ENCODE measurements around the gene ADD1.
"Not testable (repeated sequence)": the region's sequence is repeated elsewhere in the genome, so short reads cannot be mapped to it uniquely, and the experiment has no call there.

DNA sequence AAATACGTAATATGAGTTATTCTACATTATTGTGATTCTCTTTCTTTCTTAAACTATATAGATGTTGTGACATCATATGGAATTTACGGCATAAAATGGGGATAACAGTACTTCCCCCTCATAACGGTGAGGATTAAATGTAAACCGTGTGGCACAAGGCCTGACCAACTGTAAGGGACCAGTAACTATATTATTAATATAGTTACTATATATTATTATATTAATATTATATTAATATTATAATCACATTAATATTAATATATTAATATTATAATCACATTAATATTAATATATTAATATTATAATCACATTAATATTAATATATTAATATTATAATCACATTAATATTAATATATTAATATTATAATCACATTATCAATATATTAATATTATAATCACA lies 116.8 kb downstream of the ADD1 start:
- TF ChIP-seq MAX (IDR thresholded peaks at IDR 0.05); AHR (CRISPR knock-in tag; IDR thresholded peaks at IDR 0.05); POLR2AphosphoS5 (IDR thresholded peaks at IDR 0.05; ENCODE audit: low read depth, low read length); MTF1 (CRISPR knock-in tag; IDR thresholded peaks at IDR 0.05); HNRNPL (IDR thresholded peaks at IDR 0.05; ENCODE audit: low read depth, low read length); ADNP (CRISPR knock-in tag; IDR thresholded peaks at IDR 0.05); STAT5B (CRISPR knock-in tag; IDR thresholded peaks at IDR 0.05); EZH2 (conservative IDR thresholded peaks at IDR 0.05; ENCODE audit: low read depth, low read length); TARDBP (CRISPR knock-in tag; IDR thresholded peaks at IDR 0.05); ZNF225 (CRISPR knock-in tag; IDR thresholded peaks at IDR 0.05): not testable (repeated sequence)
- TF ChIP-seq, protein P1, sequence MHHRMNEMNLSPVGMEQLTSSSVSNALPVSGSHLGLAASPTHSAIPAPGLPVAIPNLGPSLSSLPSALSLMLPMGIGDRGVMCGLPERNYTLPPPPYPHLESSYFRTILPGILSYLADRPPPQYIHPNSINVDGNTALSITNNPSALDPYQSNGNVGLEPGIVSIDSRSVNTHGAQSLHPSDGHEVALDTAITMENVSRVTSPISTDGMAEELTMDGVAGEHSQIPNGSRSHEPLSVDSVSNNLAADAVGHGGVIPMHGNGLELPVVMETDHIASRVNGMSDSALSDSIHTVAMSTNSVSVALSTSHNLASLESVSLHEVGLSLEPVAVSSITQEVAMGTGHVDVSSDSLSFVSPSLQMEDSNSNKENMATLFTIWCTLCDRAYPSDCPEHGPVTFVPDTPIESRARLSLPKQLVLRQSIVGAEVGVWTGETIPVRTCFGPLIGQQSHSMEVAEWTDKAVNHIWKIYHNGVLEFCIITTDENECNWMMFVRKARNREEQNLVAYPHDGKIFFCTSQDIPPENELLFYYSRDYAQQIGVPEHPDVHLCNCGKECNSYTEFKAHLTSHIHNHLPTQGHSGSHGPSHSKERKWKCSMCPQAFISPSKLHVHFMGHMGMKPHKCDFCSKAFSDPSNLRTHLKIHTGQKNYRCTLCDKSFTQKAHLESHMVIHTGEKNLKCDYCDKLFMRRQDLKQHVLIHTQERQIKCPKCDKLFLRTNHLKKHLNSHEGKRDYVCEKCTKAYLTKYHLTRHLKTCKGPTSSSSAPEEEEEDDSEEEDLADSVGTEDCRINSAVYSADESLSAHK (CRISPR knock-in tag; IDR thresholded peaks at IDR 0.05; ENCODE audit: borderline replicate concordance), result not testable (repeated sequence)
- TF ChIP-seq, protein P2, sequence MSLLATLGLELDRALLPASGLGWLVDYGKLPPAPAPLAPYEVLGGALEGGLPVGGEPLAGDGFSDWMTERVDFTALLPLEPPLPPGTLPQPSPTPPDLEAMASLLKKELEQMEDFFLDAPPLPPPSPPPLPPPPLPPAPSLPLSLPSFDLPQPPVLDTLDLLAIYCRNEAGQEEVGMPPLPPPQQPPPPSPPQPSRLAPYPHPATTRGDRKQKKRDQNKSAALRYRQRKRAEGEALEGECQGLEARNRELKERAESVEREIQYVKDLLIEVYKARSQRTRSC (CRISPR knock-in tag; IDR thresholded peaks at IDR 0.05; ENCODE audit: low read depth), result not testable (repeated sequence)
- TF ChIP-seq, protein P3, sequence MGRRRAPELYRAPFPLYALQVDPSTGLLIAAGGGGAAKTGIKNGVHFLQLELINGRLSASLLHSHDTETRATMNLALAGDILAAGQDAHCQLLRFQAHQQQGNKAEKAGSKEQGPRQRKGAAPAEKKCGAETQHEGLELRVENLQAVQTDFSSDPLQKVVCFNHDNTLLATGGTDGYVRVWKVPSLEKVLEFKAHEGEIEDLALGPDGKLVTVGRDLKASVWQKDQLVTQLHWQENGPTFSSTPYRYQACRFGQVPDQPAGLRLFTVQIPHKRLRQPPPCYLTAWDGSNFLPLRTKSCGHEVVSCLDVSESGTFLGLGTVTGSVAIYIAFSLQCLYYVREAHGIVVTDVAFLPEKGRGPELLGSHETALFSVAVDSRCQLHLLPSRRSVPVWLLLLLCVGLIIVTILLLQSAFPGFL (CRISPR knock-in tag; IDR thresholded peaks at IDR 0.05), result not testable (repeated sequence)
- TF ChIP-seq, protein P4, sequence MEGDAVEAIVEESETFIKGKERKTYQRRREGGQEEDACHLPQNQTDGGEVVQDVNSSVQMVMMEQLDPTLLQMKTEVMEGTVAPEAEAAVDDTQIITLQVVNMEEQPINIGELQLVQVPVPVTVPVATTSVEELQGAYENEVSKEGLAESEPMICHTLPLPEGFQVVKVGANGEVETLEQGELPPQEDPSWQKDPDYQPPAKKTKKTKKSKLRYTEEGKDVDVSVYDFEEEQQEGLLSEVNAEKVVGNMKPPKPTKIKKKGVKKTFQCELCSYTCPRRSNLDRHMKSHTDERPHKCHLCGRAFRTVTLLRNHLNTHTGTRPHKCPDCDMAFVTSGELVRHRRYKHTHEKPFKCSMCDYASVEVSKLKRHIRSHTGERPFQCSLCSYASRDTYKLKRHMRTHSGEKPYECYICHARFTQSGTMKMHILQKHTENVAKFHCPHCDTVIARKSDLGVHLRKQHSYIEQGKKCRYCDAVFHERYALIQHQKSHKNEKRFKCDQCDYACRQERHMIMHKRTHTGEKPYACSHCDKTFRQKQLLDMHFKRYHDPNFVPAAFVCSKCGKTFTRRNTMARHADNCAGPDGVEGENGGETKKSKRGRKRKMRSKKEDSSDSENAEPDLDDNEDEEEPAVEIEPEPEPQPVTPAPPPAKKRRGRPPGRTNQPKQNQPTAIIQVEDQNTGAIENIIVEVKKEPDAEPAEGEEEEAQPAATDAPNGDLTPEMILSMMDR (CRISPR knock-in tag; IDR thresholded peaks at IDR 0.05), result not testable (repeated sequence)
